NCI-H345 (cell line): ENCODE results near the gene PNPLA6.

Source experiments
- DNase-seq: peaks from one replicate; lab custom pipeline; 2025; lab: John Stamatoyannopoulos, UW

The PNPLA6 gene

DNA sequence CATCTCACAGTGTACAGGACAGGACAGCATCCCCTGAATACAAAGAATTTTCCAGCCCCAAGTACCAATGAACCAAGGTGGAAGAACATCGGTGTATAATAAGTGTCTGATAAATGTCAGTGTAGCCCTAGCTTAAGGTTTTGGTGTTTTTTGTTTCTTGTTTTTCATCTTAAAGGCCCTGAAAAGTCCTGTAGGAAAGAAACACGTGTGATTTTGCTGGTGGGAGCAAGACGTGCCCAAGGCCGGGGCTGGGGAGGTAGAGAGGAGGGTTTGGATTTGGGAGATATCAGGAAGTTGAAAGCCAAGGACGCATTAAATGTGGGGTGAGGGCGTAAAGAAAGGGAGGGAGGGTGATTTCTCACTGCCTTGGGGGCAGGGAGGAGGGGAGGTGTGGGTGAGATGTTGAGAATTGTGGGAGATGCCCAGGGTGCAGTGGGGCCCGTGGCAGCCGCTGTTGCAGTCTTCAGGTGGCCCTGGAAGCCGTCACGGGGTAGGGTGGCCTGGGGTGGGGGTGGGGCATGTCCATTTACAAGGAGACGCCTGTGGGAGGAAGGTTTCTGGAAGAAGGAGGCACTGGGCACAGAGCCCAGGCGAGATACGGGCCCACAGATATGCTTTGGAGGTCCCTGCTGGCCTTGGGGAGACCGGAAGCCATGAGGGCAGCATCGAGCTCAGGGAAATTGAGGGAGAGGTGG, 66.9 kb downstream of the PNPLA6 start:
- no peak for DNase-seq

DNA sequence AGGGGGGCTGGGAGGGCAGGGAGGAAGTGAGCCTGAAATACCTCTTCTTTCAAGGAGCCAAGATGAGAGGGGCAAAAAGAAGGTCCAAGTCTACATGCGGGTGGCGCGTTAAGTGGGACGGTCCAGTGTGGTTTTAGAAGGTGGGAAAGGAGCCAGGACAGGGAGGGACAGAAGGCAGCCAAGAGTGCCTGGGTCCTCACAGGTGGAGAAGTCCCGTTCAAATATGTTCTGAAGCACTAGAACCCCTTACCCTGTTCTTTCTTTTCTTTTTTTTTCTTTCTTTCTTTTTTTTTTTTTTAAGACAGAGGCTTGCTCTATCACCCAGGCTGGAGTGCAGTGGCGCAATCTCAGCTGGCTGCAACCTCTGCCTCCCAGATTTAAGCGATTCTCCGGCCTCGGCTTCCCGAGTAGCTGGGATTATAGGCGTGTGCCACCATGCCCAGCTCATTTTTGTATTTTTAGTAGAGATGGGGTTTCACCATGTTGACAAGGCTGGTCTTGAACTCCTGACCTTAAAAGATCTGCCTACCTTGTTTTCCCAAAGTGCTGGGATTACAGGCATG, 67.5 kb downstream of the PNPLA6 start:
- no peak for DNase-seq

DNA sequence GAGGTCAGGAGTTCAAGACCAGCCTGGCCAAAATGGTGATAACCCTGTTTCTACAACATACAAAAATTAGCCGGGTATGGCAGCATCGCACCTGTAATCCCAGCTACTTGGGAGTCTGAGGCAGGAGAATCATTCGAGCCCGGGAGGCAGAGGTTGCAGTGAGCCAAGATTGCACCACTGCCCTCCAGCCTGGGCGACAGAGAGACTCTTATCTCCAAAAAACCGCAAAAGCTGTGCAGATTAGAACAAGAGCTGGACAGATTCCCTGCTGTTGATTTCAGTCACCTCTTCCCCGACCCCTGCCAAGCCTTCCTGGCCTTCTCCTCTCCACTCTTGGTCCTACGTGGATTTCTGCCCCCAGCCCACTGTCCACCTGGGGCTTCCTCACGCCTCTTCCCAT, 68.4 kb downstream of the PNPLA6 start:
- no peak for DNase-seq

DNA sequence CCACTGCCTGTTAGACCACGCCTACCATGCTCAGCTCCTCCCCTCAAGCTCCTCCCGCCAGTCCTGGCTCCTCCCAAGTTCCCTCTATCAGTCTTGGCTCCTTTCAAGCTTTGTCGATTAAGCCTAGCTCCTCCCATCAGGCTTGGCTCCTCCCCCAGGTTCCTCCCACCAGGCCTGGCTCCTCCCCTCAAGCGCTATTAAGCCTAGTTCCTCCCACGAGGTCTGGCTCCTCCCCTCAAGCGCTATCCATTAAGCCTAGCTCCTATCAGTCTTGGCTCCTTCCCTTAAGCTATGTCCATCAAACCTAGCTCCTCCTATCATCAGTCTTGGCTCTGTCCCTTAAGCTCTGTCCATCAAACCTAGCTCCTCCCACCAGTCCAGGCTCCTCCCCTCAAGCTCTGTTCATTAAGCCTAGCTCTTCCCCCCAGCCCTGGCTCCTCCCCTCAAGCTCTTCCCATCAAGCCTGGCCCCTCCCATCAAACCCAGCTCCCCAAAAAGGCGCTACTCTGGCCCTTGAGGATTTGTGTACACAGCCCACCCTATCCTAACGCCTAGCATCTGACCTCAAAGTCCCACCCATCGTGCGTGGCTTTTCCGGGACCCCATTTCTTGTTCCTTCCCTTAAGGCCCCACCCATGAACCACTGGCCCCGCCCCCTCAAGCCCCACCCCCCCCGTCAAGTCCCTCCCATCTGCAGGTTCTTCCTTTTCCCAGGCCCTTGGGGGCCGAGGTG, 70.1 kb downstream of the PNPLA6 start:
- DNase-seq, result peak; percentile 25

DNA sequence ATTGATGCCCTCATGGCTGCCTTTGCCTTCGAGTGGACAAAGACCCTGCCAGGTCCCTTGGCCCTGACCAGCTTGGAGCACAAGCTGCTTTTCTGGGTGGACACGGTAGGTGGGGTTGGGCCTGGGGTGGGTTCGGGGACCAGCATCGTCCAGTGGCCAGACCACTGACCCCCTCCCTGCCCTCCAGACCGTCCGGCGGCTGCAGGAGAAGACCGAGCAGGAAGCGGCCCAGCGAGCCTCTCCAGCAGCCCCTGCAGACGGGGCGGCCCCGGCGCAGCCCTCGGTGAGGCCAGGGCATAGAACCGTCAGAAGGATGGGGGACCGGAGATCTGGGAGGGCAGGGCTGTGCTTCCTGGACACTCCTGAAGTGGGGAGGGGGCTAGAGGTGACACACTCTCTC, 70.8 kb downstream of the PNPLA6 start:
- no peak for DNase-seq

DNA sequence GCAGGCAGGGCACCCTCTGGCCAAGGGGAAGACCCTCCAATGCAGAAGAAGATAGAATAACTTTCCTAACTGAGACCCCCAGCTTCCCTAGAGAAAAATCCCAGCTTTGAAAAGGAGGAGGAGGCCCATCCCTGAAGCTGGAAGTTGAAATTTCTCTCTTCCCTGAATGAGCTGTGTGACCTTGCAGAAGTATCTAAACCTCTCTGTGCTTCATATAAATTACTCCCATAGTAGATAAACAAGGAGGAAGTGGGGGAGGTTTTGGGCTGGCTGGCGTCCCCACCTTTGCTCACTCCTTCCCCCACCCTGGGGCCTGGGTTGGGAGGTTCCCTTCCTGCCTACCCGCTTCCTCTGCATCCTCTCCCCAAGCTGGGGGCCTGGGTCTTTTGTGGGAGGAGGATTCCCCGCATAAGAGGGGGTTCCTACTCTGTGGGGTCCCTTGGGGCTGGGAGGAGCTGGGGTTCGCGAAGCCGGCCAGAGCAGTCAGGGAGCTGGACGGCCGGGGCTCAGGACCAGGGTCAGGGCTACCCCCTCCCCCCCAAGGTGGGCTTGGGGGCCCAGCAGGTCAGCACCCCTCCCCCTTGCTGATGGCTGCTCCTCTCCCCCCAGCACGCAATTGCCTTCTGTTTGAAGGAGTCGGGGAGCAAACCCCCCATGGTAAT, 71.8 kb downstream of the PNPLA6 start:
- no peak for DNase-seq

DNA sequence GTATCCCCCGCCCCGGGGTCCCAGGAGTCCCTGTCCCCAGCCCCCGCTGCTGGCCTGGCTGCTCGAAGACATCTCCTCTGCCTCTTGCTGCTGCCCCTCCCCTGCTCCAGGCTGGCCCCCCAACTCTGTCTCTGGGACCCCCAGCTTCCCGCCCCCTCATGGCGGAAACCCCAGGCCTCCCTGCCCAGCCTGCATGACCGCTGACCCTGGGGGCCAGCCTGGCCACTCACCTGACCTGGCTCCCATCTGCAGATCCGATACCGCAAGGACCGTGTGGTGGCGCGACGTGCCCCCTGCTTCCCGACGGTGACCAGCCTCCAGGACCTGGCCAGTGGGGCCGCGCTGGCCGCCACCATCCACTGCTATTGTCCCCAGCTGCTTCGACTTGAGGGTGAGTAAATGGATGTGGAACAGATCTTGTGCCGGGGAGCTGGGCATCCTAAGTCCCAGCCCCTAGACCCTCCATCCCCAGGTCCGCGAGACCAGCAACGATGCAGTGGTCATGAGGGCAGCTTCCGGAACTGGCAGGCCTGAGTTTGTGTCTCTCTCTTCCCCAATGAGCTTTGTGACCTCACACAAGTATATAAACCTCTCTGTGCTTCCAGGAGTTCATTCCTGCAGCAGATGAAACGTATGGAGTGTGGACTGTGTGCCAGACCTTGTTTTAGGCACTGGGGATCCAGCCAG, 72.5 kb downstream of the PNPLA6 start:
- no peak for DNase-seq

DNA sequence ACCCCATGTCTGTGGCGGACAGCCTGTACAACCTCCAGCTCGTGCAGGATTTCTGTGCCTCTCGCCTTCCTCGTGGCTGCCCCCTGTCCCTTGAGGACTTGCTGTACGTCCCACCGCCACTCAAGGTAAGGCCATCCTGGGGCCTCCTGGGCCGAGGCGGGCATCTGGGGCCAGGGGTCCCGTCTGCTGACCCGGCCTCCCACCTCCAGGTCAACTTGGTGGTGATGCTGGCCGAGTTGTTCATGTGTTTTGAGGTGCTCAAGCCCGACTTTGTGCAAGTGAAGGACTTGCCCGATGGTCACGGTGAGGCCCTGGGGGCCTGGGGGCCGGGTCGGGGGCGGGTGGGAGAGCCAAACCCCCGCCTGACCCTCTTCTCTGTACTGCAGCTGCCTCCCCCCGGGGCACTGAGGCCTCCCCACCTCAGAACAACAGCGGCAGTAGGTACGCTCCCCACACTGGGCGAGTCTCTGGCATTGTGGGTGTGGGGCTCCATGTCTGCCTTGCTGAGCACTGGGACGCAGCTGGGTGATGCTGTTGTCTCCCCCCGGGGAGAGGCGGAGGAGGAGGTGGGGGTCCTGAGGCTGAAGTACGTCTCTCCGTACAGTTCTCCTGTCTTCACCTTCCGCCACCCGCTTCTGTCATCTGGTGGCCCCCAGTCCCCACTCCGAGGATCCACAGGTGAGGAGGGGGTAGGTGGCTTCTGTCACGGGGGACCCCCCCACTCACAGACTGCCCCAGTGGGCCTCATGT, 75.1 kb downstream of the PNPLA6 start:
- DNase-seq, result no peak
